DND-41 (cell line): Measurements from ENCODE around the gene CYSRT1.

ENCODE experiments used
- ATAC-seq: fragments of 200-7000 bp; cut with Tn5 transposase; 3 replicates; pipeline ENCODE4 v1.9.1; 2021; ENCODE audit warnings: low read depth; ENCODE audit not compliant: insufficient read depth
- DNase-seq: peaks from one replicate; pipeline ENCODE4 v3.0.0-alpha.2; 2020
- H2AFZ ChIP-seq: 2 replicates; pipeline ENCODE4 v1.6.0; 2012; ENCODE audit warnings: low read depth, low read length
- H3K27ac ChIP-seq: 2 replicates; pipeline ENCODE4 v1.5.1; 2012; ENCODE audit warnings: low read length, inconsistent platforms
- H3K27me3 ChIP-seq: fragments of 200-600 bp; sonication (generic); 2 replicates; pipeline ENCODE4 v1.6.0; 2012; ENCODE audit warnings: low read length, mild to moderate bottlenecking, inconsistent platforms; ENCODE audit not compliant: insufficient read depth, poor library complexity
- H3K36me3 ChIP-seq: 2 replicates; pipeline ENCODE4 v1.5.1; 2012; ENCODE audit warnings: low read length, inconsistent platforms; ENCODE audit not compliant: insufficient read depth
- H3K4me1 ChIP-seq: 2 replicates; pipeline ENCODE4 v1.5.1; 2012; ENCODE audit warnings: mild to moderate bottlenecking, low read length; ENCODE audit not compliant: insufficient read depth
- H3K4me2 ChIP-seq: 2 replicates; pipeline ENCODE4 v1.6.0; 2012; ENCODE audit warnings: mild to moderate bottlenecking, moderate library complexity, low read length, inconsistent platforms; ENCODE audit not compliant: insufficient read depth
- H3K4me3 ChIP-seq, 2 experiments: fragments of 200-600 bp in 1 of 2; shearing (Covaris generic) in 1 of 2; 2 replicates each; pipeline ENCODE4 v1.5.1; 2012 to 2016; ENCODE audit warnings: inconsistent platforms in 2 of 2, low read length in 2 of 2, mild to moderate bottlenecking in 2 of 2, low read depth in 1 of 2, moderate library complexity in 1 of 2
- H3K79me2 ChIP-seq: 2 replicates; pipeline ENCODE4 v1.6.0; 2012; ENCODE audit warnings: low read length, inconsistent platforms; ENCODE audit not compliant: insufficient read depth
- H3K9ac ChIP-seq: 2 replicates; pipeline ENCODE4 v1.6.0; 2012; ENCODE audit warnings: low read depth, mild to moderate bottlenecking, inconsistent platforms, low read length, moderate library complexity
- H3K9me3 ChIP-seq: 2 replicates; pipeline ENCODE4 v1.5.1; 2012; ENCODE audit warnings: low read length, moderate library complexity, mild to moderate bottlenecking, inconsistent platforms; ENCODE audit not compliant: insufficient read depth, severe bottlenecking
- H4K20me1 ChIP-seq: 2 replicates; pipeline ENCODE4 v1.6.0; 2012; ENCODE audit warnings: low read length; ENCODE audit not compliant: insufficient read depth
- CTCF ChIP-seq: IDR thresholded peaks from 2 replicates; pipeline ENCODE4 v1.5.1; 2012; ENCODE audit warnings: borderline replicate concordance, low read length, moderate library complexity, mild to moderate bottlenecking; ENCODE audit not compliant: poor library complexity, severe bottlenecking; ENCODE audit errors: extremely low read depth
- EZH2 ChIP-seq: IDR thresholded peaks from 3 replicates; pipeline ENCODE4 v1.6.1; 2012; ENCODE audit warnings: borderline replicate concordance, low read depth, mild to moderate bottlenecking, moderate library complexity, low read length, inconsistent platforms; ENCODE audit not compliant: severe bottlenecking

Gene CYSRT1

GRCh38 chr9:137221095-137221505, 3.9 kb upstream of the CYSRT1 start:
- Histone ChIP-seq H2AFZ (no peak overlapping the region), H3K9ac (no peak overlapping the region), H4K20me1 (no peaks in the 10 kb centered on the region; the same call in 1 of the 2 replicates), H3K27me3 (no peaks in the 10 kb centered on the region), H3K9me3 (no peaks in the 10 kb centered on the region), H3K4me3 (no peak overlapping the region), H3K36me3 (peaks cover under 1% of the 10 kb centered on the region; the same call in 1 of the 2 replicates), H3K4me2 (no peak overlapping the region), H3K79me2 (no peaks in the 10 kb centered on the region), H3K4me1 (peaks cover 17% of the 10 kb centered on the region), H3K27ac (no peak overlapping the region)
- no peak for TF ChIP-seq EZH2
- TF ChIP-seq CTCF: no peak
- ATAC-seq (no peak), DNase-seq (no peak)

DNA sequence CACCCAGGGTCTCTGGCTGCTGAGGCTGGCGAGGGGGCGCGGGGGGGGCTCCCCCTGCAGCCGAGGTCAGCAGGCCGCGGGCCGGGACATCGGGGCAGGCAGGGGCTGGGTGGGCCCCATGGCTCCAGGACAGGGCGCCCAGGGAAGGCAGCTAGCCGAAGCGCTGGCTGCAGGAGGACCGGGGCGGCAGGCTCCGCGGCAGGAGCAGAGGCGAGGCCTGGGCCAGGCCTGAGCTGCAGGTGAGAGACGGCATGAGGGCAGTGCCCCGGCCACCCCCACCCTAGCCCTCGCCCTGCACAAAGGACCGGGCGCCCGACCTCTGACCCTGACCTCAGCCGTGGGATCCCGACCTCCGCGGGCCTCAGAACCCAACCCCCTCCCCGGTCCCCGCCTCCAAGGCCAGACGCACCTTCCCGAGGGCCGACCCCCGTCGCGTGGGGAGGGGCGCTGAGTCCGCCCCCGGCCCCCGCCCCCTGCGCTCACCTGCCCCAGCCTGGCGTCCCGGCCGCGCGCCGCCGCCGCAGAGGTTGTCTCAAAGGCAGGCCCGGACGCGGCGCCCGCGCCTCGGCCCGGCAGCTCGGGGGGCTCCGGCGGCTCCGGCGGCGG, 3.4 kb upstream of the CYSRT1 start:
- DNase-seq (no peak), ATAC-seq (no peak)
- Histone ChIP-seq H3K36me3 (no peaks in the 10 kb centered on the region; the same call in 1 of the 2 replicates), H3K4me1 (peaks cover 17% of the 10 kb centered on the region), H4K20me1 (no peaks in the 10 kb centered on the region; the same call in 1 of the 2 replicates), H2AFZ (no peak overlapping the region), H3K79me2 (no peaks in the 10 kb centered on the region), H3K9ac (no peak overlapping the region), H3K27ac (no peak overlapping the region), H3K4me3 (no peak overlapping the region), H3K4me2 (no peak overlapping the region), H3K27me3 (no peaks in the 10 kb centered on the region), H3K9me3 (no peaks in the 10 kb centered on the region)
- TF ChIP-seq EZH2 (no peak), CTCF (no peak)

DNA sequence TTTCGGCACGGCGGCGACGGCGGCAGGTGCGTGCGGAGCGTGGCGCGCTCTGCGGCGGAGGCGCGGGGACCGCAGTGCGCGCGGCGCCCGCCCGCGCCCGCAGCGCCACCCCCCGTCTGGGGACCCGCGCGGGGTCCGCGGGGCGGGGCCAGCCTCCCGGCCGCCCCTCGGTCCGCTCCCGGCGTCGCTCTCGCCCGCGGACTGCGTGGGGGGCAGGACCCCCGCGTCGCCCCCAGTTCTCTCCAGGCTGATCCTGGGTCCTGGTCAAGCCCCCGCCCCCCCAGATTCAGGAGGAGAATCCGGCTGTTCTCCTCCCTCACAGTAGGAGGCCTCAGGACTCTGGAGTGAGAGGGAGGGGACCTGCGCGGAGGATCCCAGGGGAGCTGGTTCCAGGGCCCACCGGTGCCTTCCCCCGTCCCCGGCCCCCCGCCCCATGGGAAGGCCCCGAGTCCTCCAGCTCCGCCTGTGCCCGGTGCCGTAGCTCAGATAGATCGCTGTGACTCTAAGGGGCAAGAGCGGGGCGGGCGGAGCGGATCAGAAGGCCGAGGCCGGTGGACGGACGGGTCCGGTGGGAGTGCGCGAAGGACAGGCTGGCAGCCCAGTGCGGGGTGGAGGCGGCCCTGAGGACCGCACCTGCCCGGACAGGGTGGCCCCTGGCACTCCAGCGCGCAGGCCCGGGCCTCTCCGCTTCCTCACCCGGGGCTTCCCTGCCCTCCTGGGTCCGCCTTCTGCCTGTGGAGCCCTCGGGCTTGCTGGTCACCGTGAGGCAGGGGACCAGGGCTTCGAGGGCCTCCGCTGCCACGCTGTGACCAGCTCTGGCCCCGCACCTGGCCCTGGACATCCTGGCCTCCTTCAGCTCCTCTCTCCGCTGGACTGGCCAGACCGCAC, 2.5 kb upstream of the CYSRT1 start, which contains the start of gene RNF208:
TSS of gene RNF208 (minus strand) at position 51 of the 888 bp plus-strand sequence. CDS start 1,028 bp downstream, outside the sequence.
- no peak for DNase-seq
- Histone ChIP-seq H2AFZ (peak within 1 kb of the TSS; percentile 82), H3K4me3 (peak within 1 kb of the TSS; percentile 68 to 96; a peak in 3 of 4 replicates), H3K4me1 (peaks cover 20% of the 10 kb centered on the region), H4K20me1 (no peaks in the 10 kb centered on the region), H3K79me2 (no peaks in the 10 kb centered on the region), H3K36me3 (no peaks in the 10 kb centered on the region; the same call in 1 of the 2 replicates), H3K9me3 (no peaks in the 10 kb centered on the region), H3K27me3 (no peaks in the 10 kb centered on the region), H3K9ac (peak within 1 kb of the TSS; percentile 98), H3K27ac (peak within 1 kb of the TSS; percentile 85), H3K4me2 (peak within 1 kb of the TSS; percentile 94)
- ATAC-seq: no peak
- TF ChIP-seq CTCF: no peak
- TF ChIP-seq EZH2: no peak
